Upper lobe of right lung (tissue), 1 donor: Measurements from ENCODE around the gene RASGRF2. TPM values are rescaled to one million over a fixed set of nuclear protein-coding genes. Genes with fewer than 3 reads are reported as not detected.

Experiments used
- ATAC-seq: fragments of 200-7000 bp; cut with Tn5 transposase; one replicate; pipeline ENCODE4 v1.9.1; 2020; ENCODE audit warnings: mild to moderate bottlenecking, moderate library complexity
- DNase-seq: peaks from one replicate; pipeline ENCODE4 v3.0.0-alpha.2; 2020
- H3K27ac ChIP-seq: fragments of 200-600 bp; one replicate; pipeline ENCODE4 v1.8.0; 2022
- H3K27me3 ChIP-seq: fragments of 200-600 bp; one replicate; pipeline ENCODE4 v1.8.0; 2022; ENCODE audit warnings: mild to moderate bottlenecking
- H3K36me3 ChIP-seq: fragments of 200-600 bp; one replicate; pipeline ENCODE4 v1.8.0; 2022
- H3K4me1 ChIP-seq: fragments of 200-600 bp; one replicate; pipeline ENCODE4 v1.8.0; 2022
- H3K4me3 ChIP-seq: fragments of 200-600 bp; one replicate; pipeline ENCODE4 v1.8.0; 2022; ENCODE audit warnings: mild to moderate bottlenecking
- H3K9me3 ChIP-seq: fragments of 200-600 bp; one replicate; pipeline ENCODE4 v1.8.0; 2022
- CTCF ChIP-seq: fragments of 200-600 bp; IDR thresholded peaks from one replicate; pipeline ENCODE4 v1.8.0; 2022; ENCODE audit warnings: antibody characterized with exemption
- intact Hi-C: fragments of 100-400 bp; cut with DNase I; formaldehyde crosslinking; loops from one replicate; pipeline ENCODE4 v1.11.0; 2022
- total RNA-seq: library from RNA; stranded (reverse); fragmentation: NEBNext Ultra II Directional; extraction: Animal tissue kit (Norgen Biotek cat#: 25700); gene quantifications from one replicate; pipeline ENCODE4 v1.2.1, GENCODE V29; 2021
- donor health status: DM: no; HTN: yes; CAD: no; lungs with severe emphysema.

RASGRF2 gene
- total RNA-seq, 1 donor from 2014 or later: 5.4 TPM

- intact Hi-C loops: no loop called here
- H3K27me3 ChIP-seq: peaks cover 14% of the 10 kb centered on the region
- no peak overlapping the region for H3K27ac ChIP-seq
- H3K4me1 ChIP-seq: no peaks in the 10 kb centered on the region
- H3K4me3 ChIP-seq: no peak overlapping the region
- H3K36me3 ChIP-seq: no peaks in the 10 kb centered on the region
- TF ChIP-seq CTCF: no peak
- no peaks in the 10 kb centered on the region for H3K9me3 ChIP-seq
- ATAC-seq (no peak), DNase-seq (no peak)
Observed at GRCh38 chr5:80953587-80953986, 6.6 kb upstream of the RASGRF2 start.

GRCh38 chr5:80955082-80955590, 5.0 kb upstream of the RASGRF2 start:
- no peak for ATAC-seq
- intact Hi-C loops: no loop called here
- no peaks in the 10 kb centered on the region for H3K4me1 ChIP-seq
- no peak overlapping the region for H3K4me3 ChIP-seq
- no peak for TF ChIP-seq CTCF
- DNase-seq: no peak
- no peak overlapping the region for H3K27ac ChIP-seq
- no peaks in the 10 kb centered on the region for H3K36me3 ChIP-seq
- H3K9me3 ChIP-seq: no peaks in the 10 kb centered on the region
- H3K27me3 ChIP-seq: peaks cover 25% of the 10 kb centered on the region

DNA sequence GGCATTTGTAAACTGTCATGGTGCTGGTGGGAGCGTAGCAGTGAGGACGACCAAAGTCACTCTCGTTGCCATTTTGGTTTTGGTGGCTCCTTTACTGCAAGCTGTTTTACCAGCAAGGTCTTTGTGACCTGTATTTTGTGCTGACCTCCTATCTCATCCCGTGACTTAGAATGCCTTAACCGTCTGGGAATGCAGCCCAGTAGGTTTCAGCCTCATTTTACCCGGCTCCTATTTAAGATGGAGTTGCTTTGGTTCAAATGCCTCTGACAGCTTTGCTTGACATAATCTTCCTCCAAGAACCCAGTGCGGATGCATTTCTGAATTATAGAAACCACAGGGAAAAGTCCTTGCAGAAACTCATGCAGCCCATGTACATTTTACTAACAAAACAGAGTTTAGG, 3.9 kb upstream of the RASGRF2 start:
- Histone ChIP-seq H3K27ac (no peak overlapping the region), H3K36me3 (no peaks in the 10 kb centered on the region), H3K27me3 (peaks cover 29% of the 10 kb centered on the region), H3K4me1 (no peaks in the 10 kb centered on the region), H3K4me3 (no peak overlapping the region), H3K9me3 (no peaks in the 10 kb centered on the region)
- DNase-seq (no peak), ATAC-seq (no peak)
- no peak for TF ChIP-seq CTCF
- intact Hi-C loops: no loop called here

- DNase-seq (no peak), ATAC-seq (no peak)
- Histone ChIP-seq H3K4me3 (no peak overlapping the region), H3K36me3 (no peaks in the 10 kb centered on the region), H3K9me3 (no peaks in the 10 kb centered on the region), H3K27me3 (peaks cover 32% of the 10 kb centered on the region), H3K4me1 (no peaks in the 10 kb centered on the region), H3K27ac (no peak overlapping the region)
- intact Hi-C loops: no loop called here
- no peak for TF ChIP-seq CTCF
Observed at GRCh38 chr5:80957031-80957761, 3.0 kb upstream of the RASGRF2 start.

DNA sequence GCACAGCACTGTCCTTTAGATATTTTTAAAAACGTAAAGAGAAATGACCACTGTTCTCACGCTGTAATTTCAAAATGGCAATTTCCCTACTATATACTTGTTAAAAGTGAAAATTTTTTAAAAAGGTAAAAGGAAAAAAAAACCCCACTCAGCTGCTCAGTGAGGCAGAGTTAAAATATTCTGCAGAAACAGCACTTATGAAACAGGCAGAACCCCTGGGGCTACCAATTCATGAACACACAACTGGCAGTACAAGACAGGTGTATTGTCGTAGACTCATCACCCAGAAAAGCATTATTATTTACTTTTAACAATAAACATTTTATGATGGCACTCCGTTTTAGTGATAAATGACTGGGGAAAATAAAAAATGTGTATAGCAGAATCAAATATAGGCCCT, 1.5 kb upstream of the RASGRF2 start:
- ATAC-seq (no peak), DNase-seq (no peak)
- Histone ChIP-seq H3K4me1 (peaks cover 6% of the 10 kb centered on the region), H3K9me3 (no peaks in the 10 kb centered on the region), H3K36me3 (no peaks in the 10 kb centered on the region), H3K4me3 (no peak overlapping the region), H3K27me3 (peaks cover 40% of the 10 kb centered on the region), H3K27ac (no peak overlapping the region)
- no peak for TF ChIP-seq CTCF
- intact Hi-C loops: no loop called here

DNA sequence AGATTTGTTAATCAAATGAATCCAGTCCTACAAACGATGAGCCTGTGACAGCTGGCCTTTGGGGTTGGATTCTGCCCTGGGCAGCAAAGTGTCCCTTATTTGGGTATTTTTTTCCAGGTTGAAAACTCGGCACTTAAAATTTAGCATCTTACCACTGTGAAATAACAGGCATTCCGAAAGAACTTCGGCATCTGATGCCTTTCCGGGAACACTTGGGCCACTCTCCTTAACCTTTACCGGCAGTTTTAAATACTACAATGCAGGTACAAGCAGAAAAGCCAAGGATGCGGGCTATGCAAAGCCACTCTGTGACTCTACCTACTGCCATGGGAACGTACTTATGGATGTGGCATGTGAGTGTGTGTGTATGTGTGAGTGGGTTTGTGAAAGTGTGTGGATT, 1.0 kb upstream of the RASGRF2 start:
- Histone ChIP-seq H3K27ac (no peak overlapping the region), H3K36me3 (no peaks in the 10 kb centered on the region), H3K9me3 (no peaks in the 10 kb centered on the region), H3K4me3 (no peak overlapping the region), H3K27me3 (peaks cover 44% of the 10 kb centered on the region), H3K4me1 (peaks cover 6% of the 10 kb centered on the region)
- no peak for TF ChIP-seq CTCF
- no peak for ATAC-seq
- DNase-seq: no peak
- intact Hi-C loops: no loop called here
